HG03060 (cell line): Measurements from ENCODE around the gene WDR7.

Experiments
- ATAC-seq: cut with Tn5 transposase; IDR thresholded peaks from one replicate; pipeline ENCODE4 v1.9.1; 2021; ENCODE audit warnings: low read depth, moderate number of reproducible peaks; ENCODE audit not compliant: unreplicated experiment

Gene WDR7

DNA sequence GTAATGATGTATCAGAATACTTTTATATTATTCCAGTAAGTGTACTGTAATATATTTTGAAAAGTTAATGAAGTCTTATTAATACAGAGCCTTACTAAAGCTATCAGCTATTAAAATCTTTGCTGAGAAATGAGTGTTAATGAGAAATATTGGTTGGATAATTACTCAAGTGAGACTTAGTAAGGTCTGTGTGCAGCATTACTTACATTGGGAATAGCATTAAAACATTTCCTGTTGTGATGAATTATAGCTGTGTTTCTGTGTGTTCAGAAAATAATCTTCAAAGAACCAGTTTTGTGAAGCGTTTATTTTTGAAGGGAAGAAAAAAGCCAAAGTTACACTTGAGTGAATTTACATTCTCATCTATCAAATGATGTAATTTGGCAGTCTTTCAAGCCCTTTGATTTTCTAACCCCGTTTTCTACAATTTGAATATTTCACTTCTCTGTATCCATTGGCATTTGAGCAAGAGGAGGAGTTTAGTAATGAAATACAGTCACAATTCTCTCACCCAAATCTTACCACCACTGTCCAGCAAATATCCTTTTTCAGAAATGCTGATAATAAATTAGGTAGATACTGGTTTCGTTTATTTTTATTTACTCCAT is 372.2 kb downstream of the WDR7 start:
- ATAC-seq: no peak

DNA sequence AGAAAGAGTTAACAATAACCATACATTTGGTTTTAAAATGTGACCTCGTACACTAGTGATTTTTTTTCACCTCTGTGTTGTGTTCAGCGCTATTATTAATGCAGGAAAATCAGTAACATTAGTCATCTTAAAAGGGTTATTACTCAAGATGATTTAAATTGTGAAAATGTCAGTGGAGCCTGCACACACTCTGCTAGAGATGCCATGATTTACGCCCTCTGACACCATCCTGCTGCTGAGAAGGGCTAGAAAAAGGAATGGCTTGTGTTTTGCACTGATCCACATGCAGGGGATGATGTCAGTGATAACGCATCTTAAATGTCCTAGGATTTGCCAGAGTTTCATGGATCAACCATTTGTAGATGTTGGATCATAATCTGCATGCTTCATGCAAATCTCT is 374.4 kb downstream of the WDR7 start:
- no peak for ATAC-seq

DNA sequence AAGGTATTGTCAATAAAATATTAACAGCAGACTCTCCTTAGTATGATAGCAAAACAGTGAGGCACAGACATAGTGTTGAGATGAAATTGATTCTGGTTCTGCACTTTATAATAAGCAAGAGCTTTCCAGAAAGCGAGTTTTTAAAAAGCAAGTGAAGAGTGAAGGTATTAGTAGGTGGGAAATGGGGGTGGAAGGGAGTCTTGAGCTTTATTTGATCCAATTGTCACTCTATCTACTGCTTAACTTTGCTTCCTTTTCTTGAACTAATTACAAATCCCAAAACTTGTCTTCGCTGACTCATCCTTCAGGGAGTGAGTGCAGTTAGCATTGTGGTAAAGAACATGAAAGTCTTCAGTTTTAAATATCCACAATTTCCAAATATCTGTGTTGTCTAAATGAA is 375.2 kb downstream of the WDR7 start:
- ATAC-seq: no peak

DNA sequence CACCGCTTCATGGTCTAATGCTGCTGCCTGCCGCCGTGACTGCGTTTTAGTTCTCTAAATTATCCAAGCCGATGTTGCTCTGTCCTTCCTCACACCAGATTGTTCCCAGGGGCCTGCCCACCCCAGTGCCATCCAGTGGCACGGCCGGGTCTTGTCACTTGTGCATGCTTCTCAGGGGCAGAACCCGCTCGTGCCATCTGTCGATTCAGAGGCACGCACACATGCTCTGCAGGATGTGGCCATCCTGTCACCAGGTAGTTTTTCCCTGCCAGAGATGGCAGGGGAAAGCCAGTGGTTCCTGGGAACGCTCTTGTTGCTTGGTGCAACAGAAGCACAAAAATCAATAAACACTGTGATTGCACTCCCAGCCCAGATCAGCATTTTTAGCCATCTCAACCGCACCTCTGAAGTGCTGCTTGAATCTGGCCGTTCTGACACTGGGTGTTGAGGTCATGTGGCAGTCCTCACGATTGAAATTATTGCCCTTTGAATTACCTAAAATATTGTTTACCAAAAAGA is 376.1 kb downstream of the WDR7 start:
- no peak for ATAC-seq

DNA sequence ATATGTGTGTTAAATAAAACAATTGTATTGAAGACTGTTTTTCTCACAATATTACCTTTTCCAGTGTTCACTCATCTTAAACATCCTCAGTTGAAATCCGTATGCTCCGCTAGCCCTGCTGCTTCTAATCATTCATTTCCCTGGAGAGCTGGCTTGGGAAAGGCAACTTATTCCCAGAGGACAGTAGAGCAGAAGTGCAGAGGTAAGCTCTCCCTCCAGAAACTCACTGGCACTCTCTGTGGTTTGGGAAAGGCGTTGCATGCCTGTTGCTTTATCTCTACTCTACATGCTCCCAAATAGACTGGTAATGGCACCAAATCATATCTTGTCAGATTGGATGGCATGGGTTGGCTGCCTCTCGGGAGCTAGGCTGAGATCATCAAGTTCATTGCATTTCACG is 378.6 kb downstream of the WDR7 start:
- ATAC-seq: no peak

DNA sequence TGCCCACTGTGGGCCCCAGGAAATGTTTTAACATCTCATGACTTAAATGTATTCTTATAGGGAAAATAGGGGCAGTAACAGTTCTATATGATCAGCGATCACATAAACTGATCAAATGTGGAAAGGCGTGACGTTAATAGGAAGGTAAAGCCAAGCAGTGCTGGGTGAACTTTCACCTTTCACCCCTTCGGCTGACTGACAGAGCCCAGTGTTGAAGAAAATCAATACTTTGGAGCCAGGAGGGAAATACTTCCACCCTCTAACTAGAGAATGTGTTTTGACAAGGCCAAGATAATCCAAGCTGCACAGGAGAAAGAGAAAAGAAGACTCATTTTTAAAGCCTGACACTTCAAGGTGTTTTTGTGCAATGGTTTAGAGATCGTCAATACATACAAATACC is 379.3 kb downstream of the WDR7 start:
- no peak for ATAC-seq

DNA sequence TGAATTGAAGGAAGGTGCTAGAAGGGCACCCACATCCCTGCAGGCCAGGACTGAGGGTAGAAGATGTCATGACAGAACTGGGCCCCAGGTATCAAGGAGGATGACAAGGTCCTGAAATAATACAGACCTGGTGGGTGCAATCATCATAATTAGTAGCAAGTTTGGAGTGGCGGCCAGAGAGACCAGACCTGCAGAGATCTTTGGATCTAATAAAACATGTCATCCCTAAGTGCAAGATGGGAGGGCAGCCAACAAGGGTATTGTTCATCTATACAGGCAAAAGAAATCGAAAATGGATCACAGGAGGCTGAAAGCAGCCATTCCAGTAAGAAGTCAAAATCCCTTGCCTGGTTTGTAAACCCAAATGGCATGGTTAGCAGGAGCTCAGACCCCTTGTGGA is 384.4 kb downstream of the WDR7 start:
- no peak for ATAC-seq

DNA sequence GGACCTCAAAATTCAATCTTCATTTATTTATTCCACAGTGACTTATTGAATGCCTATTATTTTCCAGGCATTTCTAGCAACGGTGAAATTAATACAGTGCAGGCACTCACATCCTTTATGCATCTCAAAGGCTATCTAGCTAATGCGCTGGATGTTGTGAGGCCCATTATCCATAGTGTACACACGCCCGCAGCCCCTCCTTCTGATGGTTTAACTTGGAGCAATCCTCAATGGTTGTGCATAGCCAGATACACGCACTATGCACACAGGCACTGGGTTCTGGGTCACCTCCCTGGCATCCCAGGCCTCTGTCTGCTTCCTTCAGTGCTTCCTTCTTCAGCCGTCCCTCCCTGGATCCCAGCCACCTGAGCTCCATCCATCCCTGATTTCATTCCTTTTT is 387.2 kb downstream of the WDR7 start:
- ATAC-seq: no peak

DNA sequence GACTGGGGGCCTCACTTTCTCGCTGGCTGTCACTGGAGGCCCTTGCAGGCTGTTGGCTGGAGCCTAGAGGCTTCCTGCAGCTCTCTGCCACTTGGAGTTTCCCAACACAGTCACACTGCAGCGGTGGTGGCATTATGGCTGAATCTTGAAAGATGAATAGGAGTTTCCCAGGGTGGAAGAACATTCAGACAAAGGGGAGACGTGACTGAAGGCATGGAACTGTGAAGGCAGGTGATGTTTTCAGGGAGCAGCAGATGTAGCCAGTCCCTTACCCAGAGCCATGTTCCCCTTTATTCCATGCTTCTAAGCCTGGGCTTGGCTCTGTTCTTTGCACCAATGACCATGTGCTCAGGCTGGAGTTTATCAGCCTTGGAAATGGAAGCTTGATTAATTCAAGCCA is 389.0 kb downstream of the WDR7 start:
- no peak for ATAC-seq

DNA sequence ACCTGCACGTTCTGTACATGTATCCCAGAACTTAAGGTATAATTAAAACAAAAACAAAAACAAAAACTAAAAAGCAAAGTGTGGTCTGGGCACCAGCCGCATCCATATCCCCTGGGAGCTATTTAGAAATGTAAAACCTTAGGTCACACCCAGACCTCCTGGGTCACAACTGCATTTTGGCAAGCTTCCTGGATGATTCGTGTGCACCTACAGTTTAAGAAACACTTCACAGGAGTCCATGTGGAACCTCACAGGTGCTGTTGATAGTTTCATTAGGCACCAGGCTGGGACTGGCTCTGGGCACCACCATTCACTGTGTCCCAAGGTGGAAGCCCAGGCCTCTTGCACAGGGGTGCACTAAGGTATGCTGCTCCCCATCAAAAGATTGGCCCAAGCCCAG is 392.1 kb downstream of the WDR7 start:
- ATAC-seq: no peak

DNA sequence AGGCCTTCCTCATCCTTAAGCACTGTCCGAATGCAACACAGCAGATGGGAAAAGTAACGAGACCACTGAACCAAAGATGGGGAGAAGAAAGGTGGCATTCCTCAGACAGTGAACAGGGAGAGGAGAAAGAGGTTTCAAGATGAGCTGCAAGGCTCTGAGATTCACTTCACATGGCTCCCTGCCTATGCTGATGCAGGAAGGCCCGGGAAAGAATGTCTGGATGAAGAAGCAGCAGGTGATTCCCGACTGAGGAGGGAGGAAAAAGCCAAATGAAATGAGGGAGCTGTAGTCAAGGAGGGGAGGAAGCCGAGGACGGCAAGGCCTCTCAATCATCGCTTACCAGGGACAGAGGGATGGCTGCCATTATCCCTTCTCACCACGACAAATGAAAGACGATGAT is 397.2 kb downstream of the WDR7 start:
- ATAC-seq: no peak

DNA sequence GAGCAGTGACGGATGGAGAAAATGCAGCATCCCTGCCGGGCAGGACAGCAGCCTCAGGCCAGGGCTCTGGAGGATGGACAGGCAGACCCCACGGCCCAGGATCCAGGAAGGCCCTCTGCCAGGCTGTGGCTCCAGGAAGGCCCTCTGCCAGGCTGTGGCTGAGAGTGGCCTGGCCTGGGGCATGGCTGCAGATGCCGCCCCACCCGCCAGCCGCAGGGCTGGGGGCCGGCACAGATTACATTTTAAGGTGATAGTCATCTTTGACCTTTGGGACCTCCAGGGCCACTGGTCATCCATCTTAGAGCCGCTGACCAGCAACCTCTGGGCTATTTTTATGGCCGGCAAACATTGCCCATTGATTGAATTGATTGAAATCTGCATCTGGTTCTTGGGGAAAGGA is 397.7 kb downstream of the WDR7 start:
- ATAC-seq: no peak

DNA sequence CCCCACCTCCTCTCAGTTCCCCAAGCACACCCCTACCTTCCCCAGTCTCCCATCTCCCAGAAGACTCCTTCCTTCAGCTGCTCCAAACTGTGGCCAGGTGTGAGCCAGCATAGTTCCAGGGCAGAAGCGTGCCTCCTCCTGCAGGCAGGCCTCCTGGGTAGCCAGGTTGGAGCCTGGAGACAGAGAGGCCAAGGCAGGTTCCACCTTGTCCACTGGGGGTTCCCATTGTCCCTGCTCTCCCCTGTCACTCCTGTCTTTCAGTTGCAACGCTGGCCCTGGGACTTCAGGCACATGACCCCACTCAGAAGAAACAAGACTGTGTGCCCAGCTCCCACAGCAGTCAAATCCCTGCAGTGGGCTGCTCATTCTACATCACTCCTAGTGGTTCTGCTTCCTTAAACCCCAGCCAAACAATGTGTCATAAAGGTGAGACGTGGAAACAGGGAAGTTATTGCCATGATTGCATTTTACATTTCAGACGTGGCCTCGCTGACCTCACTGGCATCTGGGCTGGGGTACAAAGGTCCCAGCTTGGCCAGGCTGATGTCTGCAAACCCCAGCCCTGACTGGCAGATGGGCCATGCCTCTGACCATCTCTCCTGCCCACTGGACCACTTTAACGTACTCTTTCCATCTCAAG is 399.3 kb downstream of the WDR7 start:
- no peak for ATAC-seq

DNA sequence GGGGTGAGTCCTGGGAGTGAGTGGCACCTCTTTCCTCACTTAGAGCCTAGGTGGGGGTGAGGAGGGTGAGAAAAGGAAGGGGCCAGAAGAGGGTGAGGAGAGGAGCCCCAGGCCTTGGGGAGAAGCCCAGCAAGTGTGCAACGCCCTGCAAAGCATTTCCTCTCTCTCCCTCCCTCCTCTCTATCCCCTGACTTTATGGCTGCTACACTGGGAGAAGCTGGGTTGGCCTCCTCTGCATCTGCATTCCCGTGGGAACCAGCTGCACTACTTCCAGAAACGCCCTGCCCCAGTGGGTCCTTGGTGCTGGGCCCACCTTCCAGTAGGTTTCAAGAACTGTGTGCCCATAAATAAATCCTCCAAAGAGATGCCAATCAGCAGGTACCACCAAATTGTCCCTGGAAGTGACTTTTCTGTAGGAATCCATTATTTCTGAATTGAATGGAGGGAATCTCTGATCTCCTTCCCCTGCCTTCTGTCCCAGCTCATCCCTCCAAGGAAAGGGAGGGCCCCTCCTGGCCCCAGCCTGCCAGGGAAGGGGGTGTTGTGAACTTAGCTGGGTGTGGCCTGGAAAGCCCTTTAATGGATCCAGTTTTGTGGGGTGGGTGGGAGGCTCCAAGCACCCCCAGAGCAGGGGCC is 400.0 kb downstream of the WDR7 start:
- no peak for ATAC-seq

DNA sequence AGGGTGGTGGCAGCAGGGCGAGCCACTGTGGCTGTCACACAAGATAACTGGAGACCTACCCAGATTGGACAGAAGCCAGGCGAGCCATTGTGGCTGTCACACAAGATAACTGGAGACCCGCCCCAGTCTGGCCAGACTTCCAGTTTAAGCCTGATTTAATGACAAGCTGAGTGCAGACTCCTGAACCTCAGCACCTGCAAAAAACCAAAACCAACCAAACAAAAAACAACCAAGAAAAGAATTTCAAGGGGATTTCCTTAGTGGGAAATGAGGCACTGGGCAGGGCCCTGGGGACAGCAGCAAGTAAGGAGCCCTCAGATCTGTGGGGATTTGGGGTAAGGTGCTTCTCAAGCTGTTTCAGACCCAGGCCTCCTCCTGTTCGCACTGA is 400.5 kb downstream of the WDR7 start:
- ATAC-seq: no peak

DNA sequence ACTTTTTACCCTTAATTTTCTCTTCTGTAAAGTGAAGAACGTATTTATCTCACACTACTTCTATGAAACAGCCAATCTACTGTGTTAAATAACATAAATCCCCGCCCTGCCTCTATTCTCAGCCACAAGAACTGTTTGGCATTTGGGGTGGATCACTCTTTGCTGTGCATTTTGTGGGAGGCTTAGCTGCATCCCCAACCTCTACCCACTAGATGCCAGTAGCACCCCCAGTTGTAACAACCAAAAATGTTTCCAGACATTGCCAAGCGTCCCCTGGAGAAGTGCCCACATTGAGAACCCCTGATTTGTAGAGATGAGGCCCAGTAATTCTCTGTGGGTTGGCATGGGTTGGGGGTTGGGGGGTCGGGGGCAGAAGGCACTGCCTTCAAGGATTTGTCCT is 401.0 kb downstream of the WDR7 start:
- ATAC-seq: no peak

DNA sequence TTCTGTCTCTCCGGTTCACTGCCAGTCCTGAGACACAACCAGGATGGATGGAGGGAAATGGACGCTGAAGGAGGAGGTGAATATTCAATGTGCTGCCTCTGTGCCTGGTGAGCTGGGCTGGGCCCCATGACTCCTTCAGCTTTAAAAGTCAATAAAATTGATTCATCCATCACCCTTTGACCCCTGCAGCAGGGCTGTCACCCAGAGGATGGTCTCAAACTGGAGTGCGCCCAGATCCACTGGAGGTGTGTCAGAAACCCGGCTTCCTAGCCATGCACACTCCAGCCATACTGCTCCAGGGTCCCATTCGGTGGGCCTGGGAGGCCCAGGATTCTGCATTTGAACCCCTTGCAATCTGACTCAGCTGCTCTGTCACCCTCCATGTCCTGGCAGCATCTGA is 401.6 kb downstream of the WDR7 start:
- no peak for ATAC-seq

DNA sequence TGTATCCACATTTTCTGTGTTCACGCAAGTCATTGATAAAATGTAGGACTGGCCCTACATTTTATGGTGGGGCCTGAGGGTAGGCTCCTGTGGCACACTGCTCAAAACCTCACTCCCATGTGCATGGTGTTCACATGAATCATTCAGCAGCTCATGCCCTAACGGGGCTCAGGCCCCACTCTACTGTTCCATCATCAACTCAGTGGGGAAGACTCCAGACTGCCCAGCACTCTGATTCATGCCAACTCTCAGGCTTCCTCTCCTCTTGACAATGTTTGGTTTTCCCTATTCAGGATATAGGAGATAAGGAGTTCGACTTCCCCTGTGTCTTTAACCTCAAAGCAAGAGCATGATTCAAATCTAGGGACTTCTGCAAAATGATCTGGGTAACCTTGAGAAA is 403.7 kb downstream of the WDR7 start:
- no peak for ATAC-seq

DNA sequence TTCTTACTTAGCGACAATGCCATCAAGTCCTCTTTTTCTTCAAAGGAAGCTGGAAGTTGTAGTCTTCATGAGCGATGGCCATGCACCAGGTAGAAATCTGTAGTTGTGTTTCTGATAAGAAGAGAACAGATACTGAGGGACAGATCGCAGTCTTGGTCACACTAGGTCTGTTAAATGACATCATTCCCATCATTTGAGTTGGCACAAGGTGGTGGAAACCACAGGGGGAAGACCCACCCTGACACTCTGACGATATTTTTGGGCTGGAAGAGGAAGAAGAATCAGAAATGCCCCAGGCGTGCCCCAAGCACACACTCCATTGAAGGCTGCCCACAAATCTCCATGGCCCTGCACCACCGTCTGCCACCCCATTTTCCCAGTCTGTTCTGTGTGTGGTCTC is 406.7 kb downstream of the WDR7 start:
- ATAC-seq: peak; percentile 77

DNA sequence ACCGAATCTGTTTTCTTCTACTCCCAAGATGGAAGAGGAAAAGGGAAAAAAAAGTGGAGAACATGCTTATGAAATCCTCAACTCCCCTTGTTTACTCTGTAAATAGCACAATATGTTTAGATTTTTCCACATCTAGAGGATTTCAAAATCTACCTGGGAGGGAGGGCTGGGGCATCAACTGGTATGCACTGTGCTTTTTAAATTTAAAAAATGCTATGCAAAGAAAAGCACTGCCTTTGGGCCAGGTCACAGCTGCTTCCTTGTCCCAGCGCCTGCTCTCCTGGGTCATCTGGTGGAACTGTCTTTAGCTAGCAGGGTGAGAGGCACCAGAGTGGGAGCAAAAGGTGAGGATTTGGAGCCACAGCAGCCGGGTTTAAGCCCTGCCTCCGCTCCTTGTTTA is 407.6 kb downstream of the WDR7 start:
- no peak for ATAC-seq

DNA sequence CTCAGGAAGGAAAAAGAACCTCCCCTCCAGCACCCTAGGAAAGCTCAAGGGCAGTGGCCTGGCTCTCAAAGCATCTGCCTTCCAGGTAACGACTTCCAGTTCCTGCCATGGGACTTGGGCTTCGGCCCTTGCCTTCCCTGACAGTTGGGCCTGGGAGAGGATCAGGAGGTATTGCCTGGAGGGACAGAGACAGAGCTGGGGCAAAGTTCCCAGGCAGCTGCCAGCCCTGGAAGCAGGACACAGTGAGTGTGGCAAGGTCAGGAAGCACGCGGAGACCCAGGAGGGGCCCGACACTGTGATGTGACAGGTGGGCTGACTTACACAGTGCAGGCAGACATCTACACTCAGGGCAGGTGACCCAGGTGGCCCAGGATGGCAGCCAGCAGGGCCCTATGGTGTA is 408.2 kb downstream of the WDR7 start:
- ATAC-seq: no peak

DNA sequence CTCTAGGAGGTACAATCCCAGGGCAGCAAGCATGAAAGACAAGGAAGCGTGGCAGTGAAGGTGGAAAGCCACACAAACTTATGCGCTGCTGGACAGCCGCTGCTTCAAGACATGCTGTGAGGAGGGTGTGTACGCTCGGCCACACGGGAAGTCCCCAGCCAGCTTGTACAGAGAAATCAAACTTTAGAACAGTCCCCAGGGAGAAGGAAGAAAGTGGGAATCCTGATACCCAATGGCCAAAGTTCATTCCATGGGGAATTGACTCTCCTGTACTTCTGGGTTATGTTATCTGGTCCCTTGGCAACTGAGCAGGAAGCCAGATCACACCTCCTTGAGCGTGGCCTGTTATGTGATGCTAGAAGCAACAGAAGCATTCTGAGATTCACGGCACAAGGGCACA is 409.7 kb downstream of the WDR7 start:
- ATAC-seq: no peak
